Activated CD4-positive, alpha-beta T cell treated with anti-CD3 and anti-CD28 coated beads, Interleukin-2, amount 10 ng/mL, durations not matched to agents 24 days and 14 days (primary cell): Measurements from ENCODE around the gene FAS. TPM values are rescaled to one million over a fixed set of nuclear protein-coding genes. Genes with fewer than 3 reads are reported as not detected.
"Not testable (repeated sequence)": the region's sequence is repeated elsewhere in the genome, so short reads cannot be mapped to it uniquely, and the experiment has no call there.

Experiments
- DNase-seq: peaks from one replicate; pipeline ENCODE4 v3.0.0; 2022
- H3K27ac Mint-ChIP-seq: one replicate; pipeline ENCODE4 v1.8.0; 2022; ENCODE audit warnings: mild to moderate bottlenecking, mixed read lengths
- H3K27me3 Mint-ChIP-seq: one replicate; pipeline ENCODE4 v1.8.0; 2022; ENCODE audit warnings: mixed read lengths
- H3K36me3 Mint-ChIP-seq: one replicate; pipeline ENCODE4 v1.8.0; 2022; ENCODE audit warnings: low read depth, mild to moderate bottlenecking, mixed read lengths
- H3K4me1 Mint-ChIP-seq: one replicate; pipeline ENCODE4 v1.8.0; 2021; ENCODE audit warnings: mixed read lengths
- H3K4me3 Mint-ChIP-seq: one replicate; pipeline ENCODE4 v1.8.0; 2022; ENCODE audit warnings: mild to moderate bottlenecking, moderate library complexity, mixed read lengths
- H3K9me3 Mint-ChIP-seq: one replicate; pipeline ENCODE4 v1.8.0; 2021; ENCODE audit warnings: mixed read lengths
- intact Hi-C: fragments of 100-400 bp; cut with micrococcal nuclease; formaldehyde crosslinking; loops from one replicate; pipeline ENCODE4 v1.15.1; 2023
- total RNA-seq: library from RNA; stranded (reverse); gene quantifications from 2 replicates; pipeline ENCODE4 v1.2.3, GENCODE V29; 2022

Gene FAS
- total RNA-seq, 1 donor from 2014 or later, result 31.1 TPM

GRCh38 chr10:89018700-89019346, 28.2 kb downstream of the FAS start:
- H3K4me1 Mint-ChIP-seq, H3K9me3 Mint-ChIP-seq, H3K4me3 Mint-ChIP-seq, DNase-seq, H3K27me3 Mint-ChIP-seq, intact Hi-C loops, H3K27ac Mint-ChIP-seq: not testable (repeated sequence)
- H3K36me3 Mint-ChIP-seq, result peaks cover 78% of the 10 kb centered on the region

GRCh38 chr10:89019569-89020327, 29.1 kb downstream of the FAS start:
- Mint-ChIP-seq H3K4me3 (no peak overlapping the region), H3K27me3 (no peaks in the 10 kb centered on the region), H3K9me3 (peaks cover 9% of the 10 kb centered on the region), H3K27ac (no peak overlapping the region), H3K36me3 (peaks cover 74% of the 10 kb centered on the region), H3K4me1 (peaks cover 3% of the 10 kb centered on the region)
- no peak for DNase-seq
- intact Hi-C loops, result no loop called here

GRCh38 chr10:89021526-89021925, 30.9 kb downstream of the FAS start:
- H3K9me3 Mint-ChIP-seq, DNase-seq, intact Hi-C loops: not testable (repeated sequence)

DNA sequence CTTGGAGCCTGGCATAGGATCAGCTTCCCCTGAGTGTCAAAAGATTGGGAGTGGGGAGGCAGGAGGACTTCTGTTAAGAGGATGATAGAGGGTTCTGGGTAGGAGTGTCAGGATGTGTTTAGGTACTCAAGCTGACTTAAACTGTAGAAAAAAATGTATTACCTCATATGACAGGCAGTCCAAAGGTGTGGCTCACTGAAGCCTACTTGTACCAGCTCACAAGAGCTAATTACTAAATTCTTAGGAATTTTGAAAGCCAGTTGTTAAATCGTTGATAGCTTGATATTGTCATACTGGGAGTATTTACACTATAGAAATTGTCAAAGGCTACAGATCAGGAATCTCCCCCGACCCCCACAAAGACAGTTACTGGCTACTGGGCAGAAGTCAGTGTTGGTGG, 32.1 kb downstream of the FAS start:
- Mint-ChIP-seq H3K9me3 (peaks cover 9% of the 10 kb centered on the region), H3K27ac (no peak overlapping the region), H3K36me3 (peaks cover 58% of the 10 kb centered on the region), H3K4me3 (no peak overlapping the region), H3K27me3 (no peaks in the 10 kb centered on the region), H3K4me1 (peaks cover 3% of the 10 kb centered on the region)
- no peak for DNase-seq
- intact Hi-C loops, result no loop called here

More at GRCh38 chr10:89021526-89021925, 30.9 kb downstream of the FAS start:
- not testable (repeated sequence) for H3K4me1 Mint-ChIP-seq, H3K27me3 Mint-ChIP-seq, H3K4me3 Mint-ChIP-seq, H3K27ac Mint-ChIP-seq
- peaks cover 67% of the 10 kb centered on the region for H3K36me3 Mint-ChIP-seq

DNA sequence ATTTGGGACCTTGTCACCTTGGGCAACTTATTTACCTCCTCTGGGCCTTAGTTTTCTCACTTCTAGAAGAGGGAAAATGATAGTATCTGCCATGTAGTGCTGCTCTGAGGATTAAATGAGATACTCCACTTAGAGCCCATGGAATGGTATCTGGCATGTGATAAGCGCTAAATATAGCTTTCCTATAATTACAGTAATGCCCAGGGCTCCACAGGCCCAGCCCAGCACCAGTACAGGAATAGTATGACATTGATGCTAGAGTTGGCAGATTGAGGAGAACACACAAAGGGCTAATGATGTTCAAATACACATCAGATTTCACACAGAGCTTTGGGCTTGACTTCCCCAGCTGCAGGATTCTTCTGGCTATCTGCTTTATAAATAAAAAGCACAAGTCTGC, 34.9 kb downstream of the FAS start:
- H3K36me3 Mint-ChIP-seq, result peaks cover 38% of the 10 kb centered on the region
- H3K4me1 Mint-ChIP-seq, result peaks cover 9% of the 10 kb centered on the region
- no peak overlapping the region for H3K27ac Mint-ChIP-seq
- DNase-seq, result no peak
- H3K4me3 Mint-ChIP-seq, result no peak overlapping the region
- H3K9me3 Mint-ChIP-seq, result no peaks in the 10 kb centered on the region
- intact Hi-C loops, result no loop called here
- H3K27me3 Mint-ChIP-seq, result no peaks in the 10 kb centered on the region

- Mint-ChIP-seq H3K27ac (no peak overlapping the region), H3K27me3 (no peaks in the 10 kb centered on the region), H3K36me3 (peaks cover 12% of the 10 kb centered on the region), H3K4me3 (no peak overlapping the region), H3K9me3 (no peaks in the 10 kb centered on the region), H3K4me1 (peaks cover 33% of the 10 kb centered on the region)
- DNase-seq, result peak; percentile 53
- intact Hi-C loops, result loop anchor here (2.0 kb wide), 1 partner anchor 94 kb away; no protein-coding TSS in a partner anchor
Measured at GRCh38 chr10:89029181-89029580, 38.6 kb downstream of the FAS start.

DNA sequence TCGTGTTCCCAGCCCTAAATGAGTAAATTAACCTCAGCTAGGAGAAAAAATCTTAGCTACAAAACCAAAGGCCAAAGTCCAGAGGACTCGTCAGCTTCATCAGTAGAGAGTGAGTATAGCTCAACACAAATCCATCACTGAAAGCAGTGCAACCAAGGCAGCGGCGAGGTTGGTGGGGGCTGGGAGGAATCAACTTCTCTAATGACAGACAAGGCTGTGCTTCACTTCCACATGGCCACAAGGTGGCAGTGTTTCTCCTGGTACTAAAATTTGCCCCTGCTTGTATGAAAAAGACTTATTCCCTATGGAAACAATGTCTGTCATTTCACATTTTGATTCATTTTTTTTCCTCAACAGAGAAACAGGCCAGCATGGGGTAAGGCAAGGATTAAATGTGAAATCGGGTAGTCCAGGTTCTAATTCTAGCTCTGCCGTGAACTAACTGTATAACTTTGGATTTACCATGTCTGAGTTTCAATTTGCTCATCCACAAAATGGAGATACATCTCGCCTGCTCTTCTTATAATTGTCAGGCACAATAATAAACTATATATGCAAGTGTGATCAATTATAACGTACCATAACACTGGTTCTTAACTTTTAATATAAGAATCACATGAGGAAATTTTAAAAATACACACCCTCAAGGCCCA, 39.3 kb downstream of the FAS start:
- peak; percentile 90 for DNase-seq
- H3K27ac Mint-ChIP-seq, result no peak overlapping the region
- H3K27me3 Mint-ChIP-seq, result no peaks in the 10 kb centered on the region
- no peak overlapping the region for H3K4me3 Mint-ChIP-seq
- H3K4me1 Mint-ChIP-seq, result peaks cover 33% of the 10 kb centered on the region
- intact Hi-C loops, result loop anchor here (1.0 to 2.0 kb wide), 2 partner anchors 95 to 183 kb away; no protein-coding TSS in a partner anchor
- H3K9me3 Mint-ChIP-seq, result no peaks in the 10 kb centered on the region
- peaks cover 6% of the 10 kb centered on the region for H3K36me3 Mint-ChIP-seq

- no peak for DNase-seq
- peaks cover 4% of the 10 kb centered on the region for H3K36me3 Mint-ChIP-seq
- no peak overlapping the region for H3K4me3 Mint-ChIP-seq
- H3K27me3 Mint-ChIP-seq, result peaks cover 2% of the 10 kb centered on the region
- no peak overlapping the region for H3K27ac Mint-ChIP-seq
- H3K9me3 Mint-ChIP-seq, result no peaks in the 10 kb centered on the region
- intact Hi-C loops, result loop anchor here (1.0 kb wide), 1 partner anchor 183 kb away; no protein-coding TSS in a partner anchor
- H3K4me1 Mint-ChIP-seq, result peaks cover 33% of the 10 kb centered on the region
Measured at GRCh38 chr10:89030791-89031190, 40.2 kb downstream of the FAS start.

GRCh38 chr10:89032141-89032891, 41.7 kb downstream of the FAS start:
- Mint-ChIP-seq H3K27me3 (peaks cover 4% of the 10 kb centered on the region), H3K4me3 (peak overlapping the region; percentile 26), H3K27ac (peak overlapping the region; percentile 67), H3K9me3 (no peaks in the 10 kb centered on the region), H3K36me3 (peaks cover 2% of the 10 kb centered on the region), H3K4me1 (peaks cover 33% of the 10 kb centered on the region)
- intact Hi-C loops, result loop anchor here (1.0 kb wide), 7 partner anchors 31 to 185 kb away; no protein-coding TSS in a partner anchor
- DNase-seq, result peak; percentile 68

GRCh38 chr10:89035461-89035860, 44.9 kb downstream of the FAS start:
- peaks cover 9% of the 10 kb centered on the region for H3K27me3 Mint-ChIP-seq
- H3K27ac Mint-ChIP-seq, result no peak overlapping the region
- intact Hi-C loops, result no loop called here
- H3K36me3 Mint-ChIP-seq, result no peaks in the 10 kb centered on the region
- H3K4me1 Mint-ChIP-seq, result peaks cover 27% of the 10 kb centered on the region
- no peaks in the 10 kb centered on the region for H3K9me3 Mint-ChIP-seq
- DNase-seq, result no peak
- H3K4me3 Mint-ChIP-seq, result no peak overlapping the region

- Mint-ChIP-seq H3K27ac (no peak overlapping the region), H3K36me3 (no peaks in the 10 kb centered on the region), H3K4me3 (no peak overlapping the region), H3K9me3 (no peaks in the 10 kb centered on the region), H3K4me1 (peaks cover 14% of the 10 kb centered on the region), H3K27me3 (peaks cover 9% of the 10 kb centered on the region)
- DNase-seq, result no peak
- intact Hi-C loops, result no loop called here
Measured at GRCh38 chr10:89037096-89037495, 46.5 kb downstream of the FAS start.

- H3K4me3 Mint-ChIP-seq, result no peak overlapping the region
Measured at GRCh38 chr10:89042562-89042961, 52.0 kb downstream of the FAS start.

GRCh38 chr10:89043052-89043451, 52.5 kb downstream of the FAS start:
- no peaks in the 10 kb centered on the region for H3K4me1 Mint-ChIP-seq
- no peak overlapping the region for H3K27ac Mint-ChIP-seq
- H3K36me3 Mint-ChIP-seq, result peaks cover 1% of the 10 kb centered on the region
- no peaks in the 10 kb centered on the region for H3K9me3 Mint-ChIP-seq
- peaks cover 3% of the 10 kb centered on the region for H3K27me3 Mint-ChIP-seq
- intact Hi-C loops, result no loop called here
- no peak for DNase-seq
- no peak overlapping the region for H3K4me3 Mint-ChIP-seq

More at GRCh38 chr10:89042562-89042961, 52.0 kb downstream of the FAS start:
- intact Hi-C loops, result no loop called here
- H3K27ac Mint-ChIP-seq, result no peak overlapping the region
- H3K27me3 Mint-ChIP-seq, result peaks cover 4% of the 10 kb centered on the region
- no peaks in the 10 kb centered on the region for H3K4me1 Mint-ChIP-seq
- no peak for DNase-seq
- peaks cover 1% of the 10 kb centered on the region for H3K36me3 Mint-ChIP-seq
- H3K9me3 Mint-ChIP-seq, result no peaks in the 10 kb centered on the region
